ENCODE results near the gene MBNL1.

GRCh38 chr3:152345233-152345632, 76.5 kb downstream of the MBNL1 start:
- TF ChIP-seq CTCF (IDR thresholded peaks at IDR 0.05), result no peak
- TF ChIP-seq ZFX (IDR thresholded peaks at IDR 0.05; ENCODE audit: borderline replicate concordance), result no peak
